ENCODE results near the gene C6orf52. TPM values are rescaled to one million over a fixed set of nuclear protein-coding genes. Genes with fewer than 3 reads are reported as not detected.

Gene C6orf52
- total and polyA plus RNA-seq, 2 of the 13 experiments (the other 11 are each of a cell fraction or from before 2014, with no cell fraction given) = 0.50 to 0.53 TPM

GRCh38 chr6:10694302-10695085 lies at the start of gene C6orf52, which contains the start of gene PAK1IP1 (continued):
- TF ChIP-seq ZNF446 (CRISPR knock-in tag; IDR thresholded peaks at IDR 0.05) (no peak), TRIM22 (IDR thresholded peaks at IDR 0.05) (no peak), MYPOP (CRISPR knock-in tag; IDR thresholded peaks at IDR 0.05) (peak; percentile 77), JUN (CRISPR knock-in tag; IDR thresholded peaks at IDR 0.05) (no peak), ZNF674 (CRISPR knock-in tag; IDR thresholded peaks at IDR 0.05; ENCODE audit: low read depth) (0 out of 2 replicates have a peak, but pooled peaks have one; percentile 50), SRF (IDR thresholded peaks at IDR 0.05; ENCODE audit: low read depth, low read length) (peak; percentile 74), ZNF512 (CRISPR knock-in tag; IDR thresholded peaks at IDR 0.05) (no peak), HNRNPUL1 (IDR thresholded peaks at IDR 0.05; ENCODE audit: low read depth, low read length) (no peak), ZNF557 (CRISPR knock-in tag; IDR thresholded peaks at IDR 0.05) (peak; percentile 70; the same call in 1 of the 2 replicates), ATF4 (CRISPR knock-in tag; IDR thresholded peaks at IDR 0.05) (no peak; a peak in 1 of 4 replicates), RARG (CRISPR knock-in tag; IDR thresholded peaks at IDR 0.05; ENCODE audit: low read depth) (no peak), ZNF280B (CRISPR knock-in tag; IDR thresholded peaks at IDR 0.05; ENCODE audit: borderline replicate concordance) (0 out of 2 replicates have a peak, but pooled peaks have one; percentile 38), ZNF264 (CRISPR knock-in tag; IDR thresholded peaks at IDR 0.05) (peak; percentile 79), ESRRA (CRISPR knock-in tag; IDR thresholded peaks at IDR 0.05; ENCODE audit: low read depth) (0 out of 2 replicates have a peak, but pooled peaks have one; percentile 23), SSRP1 (CRISPR knock-in tag; IDR thresholded peaks at IDR 0.05) (peak; percentile 34; the same call in 1 of the 2 replicates), KAT8 (CRISPR knock-in tag; IDR thresholded peaks at IDR 0.05) (peak; percentile 99), TMF1 (CRISPR knock-in tag; IDR thresholded peaks at IDR 0.05; ENCODE audit: low read depth) (no peak), MLLT10 (CRISPR knock-in tag; IDR thresholded peaks at IDR 0.05) (no peak), NCOA1 (CRISPR knock-in tag; IDR thresholded peaks at IDR 0.05) (peak; percentile 45; the same call in 1 of the 2 replicates), ZBTB8A (CRISPR knock-in tag; IDR thresholded peaks at IDR 0.05; ENCODE audit: borderline replicate concordance, low read depth) (no peak), MTA1 (CRISPR knock-in tag; IDR thresholded peaks at IDR 0.05; ENCODE audit: borderline replicate concordance) (no peak), ZNF331 (CRISPR knock-in tag; IDR thresholded peaks at IDR 0.05) (peak; percentile 37; the same call in 1 of the 2 replicates), PHF20 (CRISPR knock-in tag; IDR thresholded peaks at IDR 0.05) (peak; percentile 98), RBM22 (optimal IDR thresholded peaks at IDR 0.05; ENCODE audit: low read length) (no peak)
